ENCODE measurements around the gene ZNF621. TPM values are rescaled to one million over a fixed set of nuclear protein-coding genes. Genes with fewer than 3 reads are reported as not detected.

ZNF621 gene
- total and polyA plus RNA-seq, 8 donors = 17.6 to 37.0 (median 34.5) TPM

- peaks cover 0 to 18% of the 10 kb centered on the region in 2 donors for H3K36me3 ChIP-seq
- no peaks in the 10 kb centered on the region for H3K9me3 ChIP-seq
- H3K27me3 ChIP-seq = no peaks in the 10 kb centered on the region
- intact Hi-C loops (cut with DNase I) = no loop called here
- H3K27ac ChIP-seq = peak overlapping the region; percentile 82 to 88
- peak overlapping the region; percentile 71 to 74 for H3K4me3 ChIP-seq
- ATAC-seq (no peak), DNase-seq (no peak)
- TF ChIP-seq CTCF (IDR thresholded peaks at IDR 0.05) = no peak
- H3K4me1 ChIP-seq = peaks cover 7 to 33% of the 10 kb centered on the region in 2 donors
These were observed 565 bp upstream of the ZNF621 start for GRCh38 chr3:40524222-40524567.

- DNase-seq (no peak), ATAC-seq (no peak)
- Histone ChIP-seq H3K4me3 (no peak overlapping the region), H3K27ac (no peak overlapping the region), H3K4me1 (peaks cover 7 to 33% of the 10 kb centered on the region in 2 donors), H3K9me3 (peaks cover 0 to 23% of the 10 kb centered on the region in 2 donors), H3K36me3 (peaks cover 0 to 60% of the 10 kb centered on the region in 2 donors), H3K27me3 (no peaks in the 10 kb centered on the region)
- TF ChIP-seq CTCF (IDR thresholded peaks at IDR 0.05) = no peak
- intact Hi-C loops (cut with DNase I) = no loop called here
These were observed 3.7 kb downstream of the ZNF621 start for GRCh38 chr3:40528426-40528825.

- no peak for DNase-seq
- intact Hi-C loops (cut with DNase I) = no loop called here
- TF ChIP-seq CTCF (IDR thresholded peaks at IDR 0.05) = no peak
- H3K4me3 ChIP-seq = no peak overlapping the region
- peaks cover 0 to 88% of the 10 kb centered on the region in 2 donors for H3K36me3 ChIP-seq
- H3K9me3 ChIP-seq = peaks cover 0 to 25% of the 10 kb centered on the region in 2 donors
- no peak overlapping the region for H3K27ac ChIP-seq
- ATAC-seq = no peak
- peaks cover 0 to 3% of the 10 kb centered on the region in 2 donors for H3K4me1 ChIP-seq
- no peaks in the 10 kb centered on the region for H3K27me3 ChIP-seq
These were observed 7.5 kb downstream of the ZNF621 start for GRCh38 chr3:40532252-40532651.

- Histone ChIP-seq H3K4me1 (no peaks in the 10 kb centered on the region), H3K9me3 (peaks cover 0 to 38% of the 10 kb centered on the region in 2 donors), H3K27me3 (no peaks in the 10 kb centered on the region), H3K27ac (no peak overlapping the region), H3K4me3 (no peak overlapping the region), H3K36me3 (peaks cover 0 to 94% of the 10 kb centered on the region in 2 donors)
- intact Hi-C loops (cut with DNase I) = no loop called here
- TF ChIP-seq CTCF (IDR thresholded peaks at IDR 0.05) = no peak
- ATAC-seq = no peak
- no peak for DNase-seq
These were observed 9.5 kb downstream of the ZNF621 start for GRCh38 chr3:40534283-40534682.

GRCh38 chr3:40546816-40547215 lies 22.1 kb downstream of the ZNF621 start:
- peak; percentile 48 for ATAC-seq
- Histone ChIP-seq H3K4me3 (no peak overlapping the region), H3K36me3 (no peaks in the 10 kb centered on the region), H3K9me3 (no peaks in the 10 kb centered on the region), H3K27me3 (no peaks in the 10 kb centered on the region), H3K27ac (no peak overlapping the region), H3K4me1 (no peaks in the 10 kb centered on the region)
- intact Hi-C loops (cut with DNase I) = no loop called here
- TF ChIP-seq CTCF (IDR thresholded peaks at IDR 0.05) = no peak
- DNase-seq = no peak
